DND-41 (cell line): Measurements from ENCODE around the gene RNFT2.
"Not testable (repeated sequence)": the region's sequence is repeated elsewhere in the genome, so short reads cannot be mapped to it uniquely, and the experiment has no call there.

ENCODE experiments used
- ATAC-seq: fragments of 200-7000 bp; cut with Tn5 transposase; 3 replicates; pipeline ENCODE4 v1.9.1; 2021; ENCODE audit warnings: low read depth; ENCODE audit not compliant: insufficient read depth
- DNase-seq: peaks from one replicate; pipeline ENCODE4 v3.0.0-alpha.2; 2020
- H2AFZ ChIP-seq: 2 replicates; pipeline ENCODE4 v1.6.0; 2012; ENCODE audit warnings: low read depth, low read length
- H3K27ac ChIP-seq: 2 replicates; pipeline ENCODE4 v1.5.1; 2012; ENCODE audit warnings: low read length, inconsistent platforms
- H3K27me3 ChIP-seq: fragments of 200-600 bp; sonication (generic); 2 replicates; pipeline ENCODE4 v1.6.0; 2012; ENCODE audit warnings: low read length, mild to moderate bottlenecking, inconsistent platforms; ENCODE audit not compliant: insufficient read depth, poor library complexity
- H3K36me3 ChIP-seq: 2 replicates; pipeline ENCODE4 v1.5.1; 2012; ENCODE audit warnings: low read length, inconsistent platforms; ENCODE audit not compliant: insufficient read depth
- H3K4me1 ChIP-seq: 2 replicates; pipeline ENCODE4 v1.5.1; 2012; ENCODE audit warnings: mild to moderate bottlenecking, low read length; ENCODE audit not compliant: insufficient read depth
- H3K4me2 ChIP-seq: 2 replicates; pipeline ENCODE4 v1.6.0; 2012; ENCODE audit warnings: mild to moderate bottlenecking, moderate library complexity, low read length, inconsistent platforms; ENCODE audit not compliant: insufficient read depth
- H3K4me3 ChIP-seq, 2 experiments: fragments of 200-600 bp in 1 of 2; shearing (Covaris generic) in 1 of 2; 2 replicates each; pipeline ENCODE4 v1.5.1; 2012 to 2016; ENCODE audit warnings: inconsistent platforms in 2 of 2, low read length in 2 of 2, mild to moderate bottlenecking in 2 of 2, low read depth in 1 of 2, moderate library complexity in 1 of 2
- H3K79me2 ChIP-seq: 2 replicates; pipeline ENCODE4 v1.6.0; 2012; ENCODE audit warnings: low read length, inconsistent platforms; ENCODE audit not compliant: insufficient read depth
- H3K9ac ChIP-seq: 2 replicates; pipeline ENCODE4 v1.6.0; 2012; ENCODE audit warnings: low read depth, mild to moderate bottlenecking, inconsistent platforms, low read length, moderate library complexity
- H3K9me3 ChIP-seq: 2 replicates; pipeline ENCODE4 v1.5.1; 2012; ENCODE audit warnings: low read length, moderate library complexity, mild to moderate bottlenecking, inconsistent platforms; ENCODE audit not compliant: insufficient read depth, severe bottlenecking
- H4K20me1 ChIP-seq: 2 replicates; pipeline ENCODE4 v1.6.0; 2012; ENCODE audit warnings: low read length; ENCODE audit not compliant: insufficient read depth
- EZH2 ChIP-seq: IDR thresholded peaks from 3 replicates; pipeline ENCODE4 v1.6.1; 2012; ENCODE audit warnings: borderline replicate concordance, low read depth, mild to moderate bottlenecking, moderate library complexity, low read length, inconsistent platforms; ENCODE audit not compliant: severe bottlenecking
- TF ChIP-seq, protein P1 (sequence below): IDR thresholded peaks from 2 replicates; pipeline ENCODE4 v1.5.1; 2012; ENCODE audit warnings: borderline replicate concordance, low read length, moderate library complexity, mild to moderate bottlenecking; ENCODE audit not compliant: poor library complexity, severe bottlenecking; ENCODE audit errors: extremely low read depth

The RNFT2 gene

GRCh38 chr12:116780942-116781341, 42.8 kb downstream of the RNFT2 start:
- H3K4me2 ChIP-seq: no peak overlapping the region
- no peaks in the 10 kb centered on the region for H3K79me2 ChIP-seq
- H3K4me1 ChIP-seq: no peaks in the 10 kb centered on the region
- no peaks in the 10 kb centered on the region for H4K20me1 ChIP-seq
- ATAC-seq: no peak
- H3K27me3 ChIP-seq: no peaks in the 10 kb centered on the region
- no peak overlapping the region for H2AFZ ChIP-seq
- TF ChIP-seq, protein P1, sequence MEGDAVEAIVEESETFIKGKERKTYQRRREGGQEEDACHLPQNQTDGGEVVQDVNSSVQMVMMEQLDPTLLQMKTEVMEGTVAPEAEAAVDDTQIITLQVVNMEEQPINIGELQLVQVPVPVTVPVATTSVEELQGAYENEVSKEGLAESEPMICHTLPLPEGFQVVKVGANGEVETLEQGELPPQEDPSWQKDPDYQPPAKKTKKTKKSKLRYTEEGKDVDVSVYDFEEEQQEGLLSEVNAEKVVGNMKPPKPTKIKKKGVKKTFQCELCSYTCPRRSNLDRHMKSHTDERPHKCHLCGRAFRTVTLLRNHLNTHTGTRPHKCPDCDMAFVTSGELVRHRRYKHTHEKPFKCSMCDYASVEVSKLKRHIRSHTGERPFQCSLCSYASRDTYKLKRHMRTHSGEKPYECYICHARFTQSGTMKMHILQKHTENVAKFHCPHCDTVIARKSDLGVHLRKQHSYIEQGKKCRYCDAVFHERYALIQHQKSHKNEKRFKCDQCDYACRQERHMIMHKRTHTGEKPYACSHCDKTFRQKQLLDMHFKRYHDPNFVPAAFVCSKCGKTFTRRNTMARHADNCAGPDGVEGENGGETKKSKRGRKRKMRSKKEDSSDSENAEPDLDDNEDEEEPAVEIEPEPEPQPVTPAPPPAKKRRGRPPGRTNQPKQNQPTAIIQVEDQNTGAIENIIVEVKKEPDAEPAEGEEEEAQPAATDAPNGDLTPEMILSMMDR: no peak
- TF ChIP-seq EZH2: no peak
- no peak overlapping the region for H3K9ac ChIP-seq
- DNase-seq: no peak
- no peak overlapping the region for H3K27ac ChIP-seq
- H3K9me3 ChIP-seq: no peaks in the 10 kb centered on the region
- H3K36me3 ChIP-seq: peaks cover 35% of the 10 kb centered on the region
- no peak overlapping the region for H3K4me3 ChIP-seq

- no peak for DNase-seq
- TF ChIP-seq EZH2: no peak
- TF ChIP-seq, protein P1: no peak
Measured at GRCh38 chr12:116783525-116784237, 45.6 kb downstream of the RNFT2 start.

DNA sequence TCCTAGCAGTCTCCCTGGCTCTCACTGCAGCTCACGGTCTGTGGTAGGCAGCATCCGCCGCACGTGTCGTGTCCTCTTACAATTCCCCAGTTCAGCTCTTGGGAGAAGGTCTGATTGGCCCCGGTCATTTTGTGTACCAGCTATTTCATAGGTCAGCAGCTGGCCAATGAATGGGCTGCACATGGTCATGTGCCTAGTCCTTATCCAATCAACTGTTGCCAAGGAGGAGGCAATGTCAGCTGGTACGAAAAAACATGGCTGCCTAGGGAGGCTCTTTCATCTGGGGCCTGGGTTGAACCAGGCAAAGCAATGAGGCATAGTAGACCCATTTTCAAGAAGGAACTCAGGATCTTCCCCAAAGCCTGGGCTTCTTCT, 46.1 kb downstream of the RNFT2 start:
- DNase-seq: no peak
- Histone ChIP-seq H2AFZ (no peak overlapping the region; the same call in 1 of the 2 replicates), H3K79me2 (no peaks in the 10 kb centered on the region), H3K36me3 (peaks cover 38% of the 10 kb centered on the region), H3K4me2 (no peak overlapping the region), H3K4me3 (no peak overlapping the region), H3K27ac (no peak overlapping the region), H3K9me3 (no peaks in the 10 kb centered on the region), H3K27me3 (no peaks in the 10 kb centered on the region), H3K9ac (no peak overlapping the region), H3K4me1 (no peaks in the 10 kb centered on the region), H4K20me1 (no peaks in the 10 kb centered on the region)
- ATAC-seq: peak; percentile 40; the same call in 1 of the 3 replicates
- TF ChIP-seq, protein P1: no peak
- TF ChIP-seq EZH2: no peak

More at GRCh38 chr12:116783525-116784237, 45.6 kb downstream of the RNFT2 start:
- ATAC-seq: no peak
- H3K79me2 ChIP-seq: no peaks in the 10 kb centered on the region
- H3K27me3 ChIP-seq: no peaks in the 10 kb centered on the region
- no peak overlapping the region for H3K9ac ChIP-seq
- H3K4me3 ChIP-seq: no peak overlapping the region
- H3K27ac ChIP-seq: no peak overlapping the region
- no peak overlapping the region for H2AFZ ChIP-seq
- peaks cover 43% of the 10 kb centered on the region for H3K36me3 ChIP-seq
- no peaks in the 10 kb centered on the region for H3K9me3 ChIP-seq
- no peak overlapping the region for H3K4me2 ChIP-seq
- no peaks in the 10 kb centered on the region for H3K4me1 ChIP-seq
- no peaks in the 10 kb centered on the region for H4K20me1 ChIP-seq

DNA sequence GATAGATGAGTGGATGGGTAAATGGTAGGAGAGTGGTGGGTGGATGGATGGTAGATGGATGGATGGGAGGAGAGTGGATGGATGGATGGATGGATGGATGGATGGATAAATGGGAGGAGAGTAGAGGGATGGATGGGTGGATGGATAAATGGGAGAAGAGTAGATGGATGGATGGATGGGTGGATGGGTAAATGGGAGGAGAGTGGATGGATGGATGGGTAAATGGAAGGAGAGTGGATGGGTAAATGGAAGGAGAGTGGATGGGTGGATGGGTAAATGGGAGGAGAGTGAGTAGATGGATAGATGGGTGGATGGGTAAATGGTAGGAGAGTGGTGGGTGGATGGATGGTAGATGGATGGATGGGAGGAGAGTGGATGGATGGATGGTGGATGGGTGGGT, 51.4 kb downstream of the RNFT2 start:
- H3K79me2 ChIP-seq, H3K9ac ChIP-seq, H2AFZ ChIP-seq, H3K4me2 ChIP-seq, H3K4me3 ChIP-seq, DNase-seq, H3K9me3 ChIP-seq, ATAC-seq, H3K27ac ChIP-seq, H3K36me3 ChIP-seq, H3K27me3 ChIP-seq, H3K4me1 ChIP-seq, H4K20me1 ChIP-seq: not testable (repeated sequence)
